IMR-90 (cell line): ENCODE data around the gene TNFSF12. TPM values are rescaled to one million over a fixed set of nuclear protein-coding genes. Genes with fewer than 3 reads are reported as not detected.
A peak's percentile ranks its signal among the peaks of the same experiment; 100 is the strongest.

Source experiments
- ATAC-seq: fragments of 200-7000 bp; cut with Tn5 transposase; 2 replicates; pipeline ENCODE4 v1.9.1; 2020; ENCODE audit warnings: low read depth, mild to moderate bottlenecking, moderate library complexity
- Bru-seq: library from RNA; stranded (reverse); fragments of 400-500 nt; gene quantifications from one replicate; lab custom pipeline; 2021; lab: Mats Ljungman, UMichigan
- BruChase-seq, 2 experiments: library from RNA; stranded (reverse); fragments of 400-500 nt; gene quantifications; one replicate each; lab custom pipeline; 2021; lab: Mats Ljungman, UMichigan
- BruUV-seq: library from RNA; stranded (reverse); fragments of 400-500 nt; replicated peaks from 2 replicates; lab custom pipeline; 2021; lab: Mats Ljungman, UMichigan
- CTCF ChIA-PET: fragments of 300-600 bp; formaldehyde crosslinking; extraction: SDS; loops from one replicate; lab custom pipeline; 2021; ENCODE audit warnings: antibody characterized with exemption; lab: Yijun Ruan, JAX
- POLR2A ChIA-PET: fragments of 300-600 bp; sonication (Branson Sonifier 250); formaldehyde crosslinking; loops from one replicate; lab custom pipeline; 2022; ENCODE audit warnings: antibody characterized with exemption; ENCODE audit not compliant: unreplicated experiment; lab: Charles Lee
- DNase-seq: peaks from one replicate; pipeline ENCODE4 v3.0.0; 2013
- H2AFZ ChIP-seq: replicated peaks from 2 replicates; pipeline ENCODE3; 2013; ENCODE audit warnings: low read length, mild to moderate bottlenecking; ENCODE audit not compliant: poor library complexity
- H2AK5ac ChIP-seq: 2 replicates; pipeline ENCODE4 v1.6.1; 2013; ENCODE audit warnings: low read depth, low read length, inconsistent platforms
- H2AK9ac ChIP-seq: replicated peaks from 2 replicates; pipeline ENCODE3; 2013; ENCODE audit warnings: mild to moderate bottlenecking, low read depth, low read length, moderate library complexity; ENCODE audit not compliant: poor library complexity
- H2BK120ac ChIP-seq: 2 replicates; pipeline ENCODE4 v1.6.1; 2013; ENCODE audit warnings: low read depth, low read length, inconsistent platforms
- H2BK15ac ChIP-seq: 3 replicates; pipeline ENCODE4 v1.6.1; 2013; ENCODE audit warnings: low read depth, low read length, inconsistent platforms
- H2BK20ac ChIP-seq: 2 replicates; pipeline ENCODE4 v1.6.1; 2013; ENCODE audit warnings: low read depth, mild to moderate bottlenecking, inconsistent platforms, low read length, moderate library complexity
- H2BK5ac ChIP-seq: 2 replicates; pipeline ENCODE4 v1.6.1; 2013; ENCODE audit warnings: mild to moderate bottlenecking, low read depth, low read length, inconsistent platforms; ENCODE audit not compliant: poor library complexity, severe bottlenecking
- H3K14ac ChIP-seq: replicated peaks from 2 replicates; pipeline ENCODE4 v1.6.1; 2013; ENCODE audit warnings: low read depth, low read length, inconsistent platforms
- H3K18ac ChIP-seq: 2 replicates; pipeline ENCODE4 v1.6.1; 2013; ENCODE audit warnings: low read depth, low read length, control low read depth
- H3K23ac ChIP-seq: 2 replicates; pipeline ENCODE4 v1.6.1; 2013; ENCODE audit warnings: low read depth, low read length, inconsistent platforms
- H3K27ac ChIP-seq: 2 replicates; pipeline ENCODE4 v1.5.1; 2013; ENCODE audit warnings: mild to moderate bottlenecking, control low read depth, low read length; ENCODE audit not compliant: insufficient read depth
- H3K27me3 ChIP-seq: 2 replicates; pipeline ENCODE4 v1.6.1; 2013; ENCODE audit warnings: low read length; ENCODE audit not compliant: control insufficient read depth, insufficient read depth
- H3K36me3 ChIP-seq: 2 replicates; pipeline ENCODE4 v1.6.1; 2013; ENCODE audit warnings: low read length, mixed read lengths; ENCODE audit not compliant: control insufficient read depth, insufficient read depth
- H3K4ac ChIP-seq: 2 replicates; pipeline ENCODE4 v1.6.1; 2013; ENCODE audit warnings: low read depth, low read length, inconsistent platforms
- H3K4me1 ChIP-seq: 2 replicates; pipeline ENCODE4 v1.6.1; 2013; ENCODE audit warnings: low read length, mixed read lengths; ENCODE audit not compliant: control insufficient read depth, insufficient read depth
- H3K4me2 ChIP-seq: 2 replicates; pipeline ENCODE4 v1.6.1; 2013; ENCODE audit warnings: low read depth, mild to moderate bottlenecking, control low read depth, low read length, moderate library complexity
- H3K4me3 ChIP-seq: 2 replicates; pipeline ENCODE4 v1.5.1; 2013; ENCODE audit warnings: low read depth, mild to moderate bottlenecking, control low read depth, low read length, moderate library complexity; ENCODE audit not compliant: insufficient read depth
- H3K56ac ChIP-seq: 2 replicates; pipeline ENCODE4 v1.6.1; 2013; ENCODE audit warnings: low read length, inconsistent platforms; ENCODE audit not compliant: insufficient read depth; ENCODE audit errors: extremely low read depth
- H3K79me1 ChIP-seq, 2 experiments: 2 replicates each; pipeline ENCODE4 v1.6.1; 2013; ENCODE audit warnings: low read length in 2 of 2, inconsistent platforms in 1 of 2, low read depth in 1 of 2
- H3K9ac ChIP-seq: 2 replicates; pipeline ENCODE4 v1.6.1; 2013; ENCODE audit warnings: low read depth, low read length, control low read depth
- H3K9me1 ChIP-seq: 2 replicates; pipeline ENCODE4 v1.6.1; 2013; ENCODE audit warnings: low read length, inconsistent platforms; ENCODE audit not compliant: insufficient read depth
- H3K9me3 ChIP-seq: 2 replicates; pipeline ENCODE4 v1.6.1; 2013; ENCODE audit warnings: low read length; ENCODE audit not compliant: control insufficient read depth, insufficient read depth
- H4K20me1 ChIP-seq: 2 replicates; pipeline ENCODE4 v1.6.1; 2013; ENCODE audit warnings: low read length, inconsistent platforms; ENCODE audit not compliant: insufficient read depth
- H4K5ac ChIP-seq: 2 replicates; pipeline ENCODE4 v1.6.1; 2013; ENCODE audit warnings: mild to moderate bottlenecking, low read depth, low read length, control low read depth
- H4K8ac ChIP-seq, 2 experiments: 2 replicates each; pipeline ENCODE4 v1.6.1; 2013; ENCODE audit warnings: low read depth in 2 of 2, low read length in 2 of 2, control low read depth in 1 of 2, inconsistent platforms in 1 of 2
- H4K91ac ChIP-seq: 2 replicates; pipeline ENCODE4 v1.6.1; 2013; ENCODE audit warnings: low read depth, low read length, inconsistent platforms; ENCODE audit not compliant: insufficient read depth
- MAZ ChIP-seq: IDR thresholded peaks from 2 replicates; pipeline ENCODE4 v1.6.1; 2012; ENCODE audit warnings: low read depth, mild to moderate bottlenecking, low read length, improper control_type of control experiment, moderate library complexity, borderline replicate concordance
- NFE2L2 ChIP-seq: fragments of 150-350 bp; IDR thresholded peaks from 2 replicates; pipeline ENCODE4 v1.6.1; 2016; ENCODE audit warnings: low read depth, mild to moderate bottlenecking, low read length
- WGBS, 2 experiments: methylation state at CpG; one replicate each; pipeline versions ENCODE4 v1.1.5 to v1.1.7; 2013; ENCODE audit warnings: missing lambda C conversion rate in 2 of 2; ENCODE audit not compliant: insufficient read length in 1 of 2; ENCODE audit errors: extremely low coverage in 2 of 2; 5-methylcytosine and 5-hydroxymethylcytosine counted together
- dilution Hi-C: fragments of 300-500 bp; cut with HindIII; formaldehyde crosslinking; loops from one replicate; pipeline ENCODE4 v1.14.3; 2018; ENCODE audit warnings: low sequenced_read_pairs; ENCODE audit not compliant: unreplicated experiment
- in situ Hi-C: fragments of 300-500 bp; cut with MboI; formaldehyde crosslinking; loops from 3 replicates; pipeline ENCODE4 v1.14.3; 2019; ENCODE audit warnings: low sequenced_read_pairs, inconsistent platforms, mixed read lengths
- intact Hi-C: fragments of 100-400 bp; cut with micrococcal nuclease; formaldehyde crosslinking; loops from 2 replicates; pipeline ENCODE4 v1.10.0; 2022
- long read RNA-seq: library from polyadenylated mRNA; unstranded; transcript quantifications from one replicate; pipeline ENCODE4 v2.0.0, GENCODE V29; 2021; ENCODE audit not compliant: unreplicated experiment
- polyA plus RNA-seq, 3 experiments: library from polyadenylated mRNA; depleted of rRNA; stranded (reverse); fragments of >200 nt; gene quantifications; 2 replicates each; pipeline ENCODE4 v1.2.3, GENCODE V29; 2012; ENCODE audit warnings: low replicate concordance in 1 of 3
- total RNA-seq: library from RNA; depleted of rRNA; stranded (reverse); fragments of >200 nt; gene quantifications from 2 replicates; pipeline ENCODE4 v1.2.3, GENCODE V29; 2012; rRNA removed
- TF ChIP-seq, protein P1 (sequence below): conservative IDR thresholded peaks from 2 replicates; pipeline ENCODE4 v1.5.1; 2012; ENCODE audit warnings: mild to moderate bottlenecking, low read depth, low read length, improper control_type of control experiment

TNFSF12 gene, protein sequence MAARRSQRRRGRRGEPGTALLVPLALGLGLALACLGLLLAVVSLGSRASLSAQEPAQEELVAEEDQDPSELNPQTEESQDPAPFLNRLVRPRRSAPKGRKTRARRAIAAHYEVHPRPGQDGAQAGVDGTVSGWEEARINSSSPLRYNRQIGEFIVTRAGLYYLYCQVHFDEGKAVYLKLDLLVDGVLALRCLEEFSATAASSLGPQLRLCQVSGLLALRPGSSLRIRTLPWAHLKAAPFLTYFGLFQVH
- total RNA-seq (2.7 and 3.6 TPM in 2 replicates), polyA plus RNA-seq (2012; rRNA removed) (22.0 and 23.1 TPM in 2 replicates), Bru-seq, nascent RNA (percentile 39 among the genes with signal in this experiment), BruChase-seq, experiment 1, labeled RNA remaining after a 6-hour chase (percentile 54 among the genes with signal in this experiment), BruChase-seq, experiment 2, labeled RNA remaining after a 2-hour chase (percentile 39 among the genes with signal in this experiment)
- polyA plus RNA-seq (2012; cell fraction: cytosol; rRNA removed) = 33.5 and 41.8 TPM in 2 replicates
- polyA plus RNA-seq (2012; cell fraction: nucleus; rRNA removed; ENCODE audit: low replicate concordance) = 8.7 and 15.1 TPM in 2 replicates
- long read RNA-seq, partial matches to known transcripts = 0 of 9 reads
- long read RNA-seq, other reads (novel, unspliced or antisense) = 2 of 9 reads

DNA sequence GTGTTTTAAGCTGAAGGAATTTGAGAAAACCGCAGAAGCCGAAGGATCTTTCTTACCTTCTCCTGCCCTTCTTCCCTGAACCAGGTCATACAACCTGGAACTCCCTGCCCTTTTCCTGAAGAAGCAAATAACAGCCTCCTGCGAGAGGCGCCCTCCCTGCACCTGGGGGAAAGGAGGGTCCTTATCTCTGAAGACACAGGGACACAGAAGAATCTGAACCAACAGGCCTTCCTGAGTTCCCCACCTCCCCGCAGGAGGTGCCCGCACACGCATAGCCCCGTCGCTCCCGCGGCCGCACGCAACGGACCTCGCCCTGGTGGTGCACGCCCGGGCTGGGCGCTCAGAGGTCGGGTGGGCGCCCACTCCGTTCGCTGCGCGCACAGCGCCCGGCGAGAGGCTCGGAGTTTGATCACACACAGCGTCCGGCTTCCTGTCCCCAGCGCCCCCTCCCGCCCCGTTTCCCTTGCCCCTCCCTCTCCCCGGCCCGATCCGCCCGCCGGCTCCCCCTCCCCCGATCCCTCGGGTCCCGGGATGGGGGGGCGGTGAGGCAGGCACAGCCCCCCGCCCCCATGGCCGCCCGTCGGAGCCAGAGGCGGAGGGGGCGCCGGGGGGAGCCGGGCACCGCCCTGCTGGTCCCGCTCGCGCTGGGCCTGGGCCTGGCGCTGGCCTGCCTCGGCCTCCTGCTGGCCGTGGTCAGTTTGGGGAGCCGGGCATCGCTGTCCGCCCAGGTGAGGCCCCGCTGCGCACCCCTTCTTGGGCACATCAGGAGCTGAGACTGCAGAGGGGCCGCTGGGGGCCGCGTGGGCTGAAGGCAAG, at the start of gene TNFSF12:
Gene TNFSF12 (plus strand): TSS at position 474 of the 816 bp plus-strand sequence. CDS start 96 bp downstream, at position 570.
- no peak within 1 kb of the TSS for H3K56ac ChIP-seq
- peak within 1 kb of the TSS; percentile 54 for H2BK120ac ChIP-seq
- peak within 1 kb of the TSS; percentile 18 for H2BK5ac ChIP-seq
- dilution Hi-C loops (no loop called here), in situ Hi-C loops (loop anchor here (25.0 kb wide), 1 partner anchor 486 kb away; no protein-coding TSS in a partner anchor), intact Hi-C loops (no loop called here)
- H3K18ac ChIP-seq = peak within 1 kb of the TSS; percentile 66
- peak; percentile 90 for ATAC-seq
- DNase-seq = peak; percentile 7
- peak within 1 kb of the TSS; percentile 97 for H2AK9ac ChIP-seq
- no TSS peak for BruUV-seq
- H3K14ac ChIP-seq = peak within 1 kb of the TSS; percentile 58
- peak within 1 kb of the TSS; percentile 67 for H3K4me3 ChIP-seq
- H3K36me3 ChIP-seq = peaks cover 4% of the 10 kb centered on the region; the same call in 1 of the 2 replicates
- peak within 1 kb of the TSS; percentile 97 for H3K4me2 ChIP-seq
- H3K23ac ChIP-seq = peak within 1 kb of the TSS; percentile 51
- no peak within 1 kb of the TSS for H2BK15ac ChIP-seq
- H4K20me1 ChIP-seq = no peaks in the 10 kb centered on the region
- TF ChIP-seq MAZ = peak; percentile 5; the same call in 1 of the 2 replicates
- TF ChIP-seq, protein P1, sequence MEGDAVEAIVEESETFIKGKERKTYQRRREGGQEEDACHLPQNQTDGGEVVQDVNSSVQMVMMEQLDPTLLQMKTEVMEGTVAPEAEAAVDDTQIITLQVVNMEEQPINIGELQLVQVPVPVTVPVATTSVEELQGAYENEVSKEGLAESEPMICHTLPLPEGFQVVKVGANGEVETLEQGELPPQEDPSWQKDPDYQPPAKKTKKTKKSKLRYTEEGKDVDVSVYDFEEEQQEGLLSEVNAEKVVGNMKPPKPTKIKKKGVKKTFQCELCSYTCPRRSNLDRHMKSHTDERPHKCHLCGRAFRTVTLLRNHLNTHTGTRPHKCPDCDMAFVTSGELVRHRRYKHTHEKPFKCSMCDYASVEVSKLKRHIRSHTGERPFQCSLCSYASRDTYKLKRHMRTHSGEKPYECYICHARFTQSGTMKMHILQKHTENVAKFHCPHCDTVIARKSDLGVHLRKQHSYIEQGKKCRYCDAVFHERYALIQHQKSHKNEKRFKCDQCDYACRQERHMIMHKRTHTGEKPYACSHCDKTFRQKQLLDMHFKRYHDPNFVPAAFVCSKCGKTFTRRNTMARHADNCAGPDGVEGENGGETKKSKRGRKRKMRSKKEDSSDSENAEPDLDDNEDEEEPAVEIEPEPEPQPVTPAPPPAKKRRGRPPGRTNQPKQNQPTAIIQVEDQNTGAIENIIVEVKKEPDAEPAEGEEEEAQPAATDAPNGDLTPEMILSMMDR = peak; percentile 15; the same call in 1 of the 2 replicates
- TF ChIP-seq NFE2L2 = no peak
- H2AFZ ChIP-seq = peak within 1 kb of the TSS; percentile 98
- peaks cover 8% of the 10 kb centered on the region for H3K4me1 ChIP-seq
- ChIA-PET POLR2A (no interaction called here), CTCF (interaction anchor here (1.8 kb wide), 1 partner anchor 12 kb away, joined by 8 read pairs; no protein-coding TSS in a partner anchor)
- peak within 1 kb of the TSS; percentile 63 for H4K91ac ChIP-seq
- no peak within 1 kb of the TSS for H2BK20ac ChIP-seq
- H3K9me3 ChIP-seq = no peaks in the 10 kb centered on the region
- H3K27ac ChIP-seq = peak within 1 kb of the TSS; percentile 38
- H3K27me3 ChIP-seq = no peaks in the 10 kb centered on the region
- H3K9ac ChIP-seq = peak within 1 kb of the TSS; percentile 76
- H3K9me1 ChIP-seq = peaks cover 5% of the 10 kb centered on the region; the same call in 1 of the 2 replicates
- peak within 1 kb of the TSS; percentile 92 for H4K5ac ChIP-seq
- peak within 1 kb of the TSS; percentile 93 for H3K4ac ChIP-seq
- H3K79me1 ChIP-seq = peaks cover 0 to 13% of the 10 kb centered on the region in 2 experiments; a peak in 2 of 4 replicates
- WGBS, 2 experiments = no CpG with 5 or more reads among the region's 65 CpGs
- H4K8ac ChIP-seq = peak within 1 kb of the TSS; percentile 71 to 88
- H2AK5ac ChIP-seq = peak within 1 kb of the TSS; percentile 87
